ENCODE results near the gene WWOX. TPM values are rescaled to one million over a fixed set of nuclear protein-coding genes. Genes with fewer than 3 reads are reported as not detected.

Gene WWOX
- total RNA-seq, 1 donor from 2014 or later = 28.2 TPM

DNA sequence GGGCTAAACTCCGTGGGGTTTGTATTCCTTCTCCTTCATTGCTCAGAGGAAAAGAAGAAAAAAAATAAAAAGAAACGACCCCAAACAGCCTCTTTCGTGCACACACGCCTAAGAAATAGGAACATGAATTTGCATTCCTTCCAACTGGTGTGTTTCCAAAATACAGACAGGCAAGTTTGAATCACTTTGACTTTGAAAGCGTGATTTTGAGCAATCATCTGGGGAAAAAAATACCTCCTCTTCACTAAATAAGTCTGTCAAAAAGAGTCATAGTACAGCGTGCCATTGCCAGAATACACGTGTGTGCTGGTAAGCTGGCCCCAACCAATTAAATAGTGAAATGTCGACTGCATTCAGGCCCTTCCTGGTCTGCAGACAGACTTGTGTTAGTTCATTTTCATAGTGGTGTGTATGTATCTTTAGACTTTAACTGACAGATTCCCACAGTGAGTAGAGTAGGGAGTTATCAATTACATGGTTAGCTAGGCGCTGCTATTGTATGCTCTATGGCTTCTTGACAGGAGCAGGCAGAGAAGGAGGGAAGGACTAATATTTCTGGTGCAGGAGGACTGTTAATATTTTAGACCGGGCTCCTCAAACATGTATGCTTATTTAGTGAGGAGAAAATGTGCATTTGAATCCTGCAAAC lies 882.8 kb downstream of the WWOX start:
- H3K4me1 Mint-ChIP-seq (ENCODE audit: unreplicated experiment) = peaks cover 24% of the 10 kb centered on the region
- no peak overlapping the region for H3K27ac Mint-ChIP-seq (ENCODE audit: unreplicated experiment)
- TF ChIP-seq, protein P1, sequence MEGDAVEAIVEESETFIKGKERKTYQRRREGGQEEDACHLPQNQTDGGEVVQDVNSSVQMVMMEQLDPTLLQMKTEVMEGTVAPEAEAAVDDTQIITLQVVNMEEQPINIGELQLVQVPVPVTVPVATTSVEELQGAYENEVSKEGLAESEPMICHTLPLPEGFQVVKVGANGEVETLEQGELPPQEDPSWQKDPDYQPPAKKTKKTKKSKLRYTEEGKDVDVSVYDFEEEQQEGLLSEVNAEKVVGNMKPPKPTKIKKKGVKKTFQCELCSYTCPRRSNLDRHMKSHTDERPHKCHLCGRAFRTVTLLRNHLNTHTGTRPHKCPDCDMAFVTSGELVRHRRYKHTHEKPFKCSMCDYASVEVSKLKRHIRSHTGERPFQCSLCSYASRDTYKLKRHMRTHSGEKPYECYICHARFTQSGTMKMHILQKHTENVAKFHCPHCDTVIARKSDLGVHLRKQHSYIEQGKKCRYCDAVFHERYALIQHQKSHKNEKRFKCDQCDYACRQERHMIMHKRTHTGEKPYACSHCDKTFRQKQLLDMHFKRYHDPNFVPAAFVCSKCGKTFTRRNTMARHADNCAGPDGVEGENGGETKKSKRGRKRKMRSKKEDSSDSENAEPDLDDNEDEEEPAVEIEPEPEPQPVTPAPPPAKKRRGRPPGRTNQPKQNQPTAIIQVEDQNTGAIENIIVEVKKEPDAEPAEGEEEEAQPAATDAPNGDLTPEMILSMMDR (IDR thresholded peaks at IDR 0.05) = no peak
- no peaks in the 10 kb centered on the region for H3K27me3 Mint-ChIP-seq (ENCODE audit: unreplicated experiment)
- H3K4me3 Mint-ChIP-seq (ENCODE audit: unreplicated experiment) = no peak overlapping the region
- no peak for DNase-seq (ENCODE audit: extremely low spot score, unreplicated experiment)
- no peaks in the 10 kb centered on the region for H3K9me3 Mint-ChIP-seq (ENCODE audit: unreplicated experiment)
- no peaks in the 10 kb centered on the region for H3K36me3 Mint-ChIP-seq (ENCODE audit: unreplicated experiment)

DNA sequence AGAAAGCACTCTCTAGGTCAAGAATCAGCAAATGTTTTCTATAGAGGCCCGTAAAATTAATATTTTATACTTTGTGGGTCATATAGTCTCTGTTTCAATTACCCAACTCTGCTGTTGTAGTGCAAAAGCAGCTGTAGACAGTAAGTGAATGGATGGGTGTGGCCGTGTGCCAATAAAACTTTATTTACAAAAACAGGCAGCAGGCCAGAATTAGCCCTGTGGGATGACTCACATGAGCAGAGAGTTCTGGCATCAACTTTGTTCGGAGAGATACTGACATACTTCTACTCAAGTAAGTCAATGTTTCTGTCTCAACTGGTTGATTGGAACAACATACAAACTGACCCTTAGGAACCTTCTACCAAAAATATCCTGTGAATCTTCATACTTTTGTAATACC lies 884.9 kb downstream of the WWOX start:
- Mint-ChIP-seq H3K27ac (ENCODE audit: unreplicated experiment) (no peak overlapping the region), H3K36me3 (ENCODE audit: unreplicated experiment) (no peaks in the 10 kb centered on the region), H3K9me3 (ENCODE audit: unreplicated experiment) (no peaks in the 10 kb centered on the region), H3K4me1 (ENCODE audit: unreplicated experiment) (peaks cover 24% of the 10 kb centered on the region), H3K27me3 (ENCODE audit: unreplicated experiment) (no peaks in the 10 kb centered on the region), H3K4me3 (ENCODE audit: unreplicated experiment) (no peak overlapping the region)
- no peak for DNase-seq (ENCODE audit: extremely low spot score, unreplicated experiment)
- TF ChIP-seq, protein P1 (IDR thresholded peaks at IDR 0.05) = no peak

DNA sequence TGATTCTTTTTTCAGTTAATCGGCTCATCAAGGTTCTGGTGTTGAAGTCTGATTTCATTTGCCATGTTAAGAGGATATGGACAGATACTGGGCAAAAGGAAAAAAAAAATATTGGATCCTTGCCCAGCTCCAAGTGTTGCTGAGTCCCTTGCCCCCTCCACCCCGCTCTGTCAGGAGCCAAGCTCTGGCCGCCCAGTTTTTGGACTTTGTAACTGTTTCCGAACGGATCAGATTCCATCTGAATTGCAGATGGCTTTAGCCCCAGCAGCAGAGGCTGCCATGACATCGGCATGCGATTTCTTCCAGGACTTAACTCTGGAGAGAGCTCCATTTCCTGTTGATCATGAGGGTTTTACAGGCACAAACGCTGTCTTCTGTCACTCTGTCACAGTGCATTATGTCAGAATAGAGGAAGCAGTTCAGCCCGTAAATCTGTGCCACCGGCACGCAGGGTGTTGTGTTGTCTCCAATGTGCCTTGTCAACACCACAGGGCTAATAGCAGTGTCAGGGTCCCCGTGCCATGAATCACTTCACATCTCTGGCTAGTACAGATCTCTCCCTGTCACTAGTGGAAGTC lies 885.5 kb downstream of the WWOX start:
- peaks cover 24% of the 10 kb centered on the region for H3K4me1 Mint-ChIP-seq (ENCODE audit: unreplicated experiment)
- H3K27ac Mint-ChIP-seq (ENCODE audit: unreplicated experiment) = peak overlapping the region; percentile 65
- H3K9me3 Mint-ChIP-seq (ENCODE audit: unreplicated experiment) = no peaks in the 10 kb centered on the region
- DNase-seq (ENCODE audit: extremely low spot score, unreplicated experiment) = no peak
- no peaks in the 10 kb centered on the region for H3K27me3 Mint-ChIP-seq (ENCODE audit: unreplicated experiment)
- H3K36me3 Mint-ChIP-seq (ENCODE audit: unreplicated experiment) = no peaks in the 10 kb centered on the region
- TF ChIP-seq, protein P1 (IDR thresholded peaks at IDR 0.05) = no peak
- no peak overlapping the region for H3K4me3 Mint-ChIP-seq (ENCODE audit: unreplicated experiment)

- Mint-ChIP-seq H3K4me1 (ENCODE audit: unreplicated experiment) (peaks cover 31% of the 10 kb centered on the region), H3K9me3 (ENCODE audit: unreplicated experiment) (no peaks in the 10 kb centered on the region), H3K27ac (ENCODE audit: unreplicated experiment) (peak overlapping the region; percentile 58), H3K4me3 (ENCODE audit: unreplicated experiment) (no peak overlapping the region), H3K27me3 (ENCODE audit: unreplicated experiment) (no peaks in the 10 kb centered on the region), H3K36me3 (ENCODE audit: unreplicated experiment) (no peaks in the 10 kb centered on the region)
- no peak for DNase-seq (ENCODE audit: extremely low spot score, unreplicated experiment)
- TF ChIP-seq, protein P1 (IDR thresholded peaks at IDR 0.05) = no peak
These were observed 886.5 kb downstream of the WWOX start for GRCh38 chr16:78985716-78986605.

- H3K4me1 Mint-ChIP-seq (ENCODE audit: unreplicated experiment) = peaks cover 31% of the 10 kb centered on the region
- no peaks in the 10 kb centered on the region for H3K36me3 Mint-ChIP-seq (ENCODE audit: unreplicated experiment)
- no peaks in the 10 kb centered on the region for H3K27me3 Mint-ChIP-seq (ENCODE audit: unreplicated experiment)
- TF ChIP-seq, protein P1 (IDR thresholded peaks at IDR 0.05) = no peak
- DNase-seq (ENCODE audit: extremely low spot score, unreplicated experiment) = no peak
- H3K4me3 Mint-ChIP-seq (ENCODE audit: unreplicated experiment) = no peak overlapping the region
- no peaks in the 10 kb centered on the region for H3K9me3 Mint-ChIP-seq (ENCODE audit: unreplicated experiment)
- H3K27ac Mint-ChIP-seq (ENCODE audit: unreplicated experiment) = no peak overlapping the region
These were observed 888.2 kb downstream of the WWOX start for GRCh38 chr16:78987666-78988065.
